H9 (cell line): ENCODE measurements around the gene PLCL1. TPM values are rescaled to one million over a fixed set of nuclear protein-coding genes. Genes with fewer than 3 reads are reported as not detected.

Experiments
- DNase-seq: peaks from one replicate; pipeline ENCODE4 v3.0.0-alpha.2; 2017
- H2AFZ ChIP-seq: one replicate; pipeline ENCODE4 v1.6.1; 2013; ENCODE audit warnings: mild to moderate bottlenecking, low read length, control low read depth, moderate library complexity
- H2AK5ac ChIP-seq: 2 replicates; pipeline ENCODE4 v1.6.1; 2013; ENCODE audit warnings: low read length, control low read depth, mixed read lengths; ENCODE audit not compliant: insufficient read length
- H2BK120ac ChIP-seq: one replicate; pipeline ENCODE4 v1.6.1; 2013; ENCODE audit warnings: low read depth, mild to moderate bottlenecking, low read length, control low read depth, inconsistent platforms; ENCODE audit not compliant: poor library complexity, severe bottlenecking
- H2BK12ac ChIP-seq: 2 replicates; pipeline ENCODE4 v1.6.1; 2013; ENCODE audit warnings: low read length, control low read depth, mixed read lengths, low read depth; ENCODE audit not compliant: insufficient read length
- H2BK15ac ChIP-seq: 2 replicates; pipeline ENCODE4 v1.6.1; 2013; ENCODE audit warnings: low read depth, low read length, control low read depth
- H2BK20ac ChIP-seq: one replicate; pipeline ENCODE4 v1.6.1; 2013; ENCODE audit warnings: low read depth, mild to moderate bottlenecking, low read length, control low read depth, inconsistent platforms; ENCODE audit not compliant: poor library complexity, severe bottlenecking
- H2BK5ac ChIP-seq: 2 replicates; pipeline ENCODE4 v1.6.1; 2013; ENCODE audit warnings: low read length, control low read depth, mixed read lengths; ENCODE audit not compliant: insufficient read length
- H3K14ac ChIP-seq: 2 replicates; pipeline ENCODE4 v1.6.1; 2013; ENCODE audit warnings: low read length, control low read depth; ENCODE audit not compliant: insufficient read depth
- H3K18ac ChIP-seq: 2 replicates; pipeline ENCODE4 v1.6.1; 2013; ENCODE audit warnings: low read depth, mild to moderate bottlenecking, mixed read lengths, low read length, control low read depth; ENCODE audit not compliant: insufficient read length
- H3K23ac ChIP-seq: 2 replicates; pipeline ENCODE4 v1.6.1; 2013; ENCODE audit warnings: low read length, control low read depth, mixed read lengths, low read depth; ENCODE audit not compliant: insufficient read length
- H3K23me2 ChIP-seq: 2 replicates; pipeline ENCODE4 v1.6.1; 2013; ENCODE audit warnings: low read depth, mild to moderate bottlenecking, mixed read lengths, low read length, control low read depth; ENCODE audit not compliant: insufficient read length, poor library complexity, severe bottlenecking
- H3K27ac ChIP-seq: 2 replicates; pipeline ENCODE4 v1.5.1; 2013; ENCODE audit warnings: low read length, control low read depth, mixed read lengths, low read depth; ENCODE audit not compliant: insufficient read length
- H3K27me3 ChIP-seq: 2 replicates; pipeline ENCODE4 v1.6.1; 2013; ENCODE audit warnings: low read length, control low read depth, inconsistent platforms; ENCODE audit not compliant: insufficient read depth
- H3K4ac ChIP-seq: 2 replicates; pipeline ENCODE4 v1.6.1; 2013; ENCODE audit warnings: low read depth, mild to moderate bottlenecking, control low read depth, inconsistent platforms, low read length, moderate library complexity
- H3K4me1 ChIP-seq: 2 replicates; pipeline ENCODE4 v1.6.1; 2013; ENCODE audit warnings: low read length, control low read depth, inconsistent platforms; ENCODE audit not compliant: insufficient read depth
- H3K4me2 ChIP-seq: 2 replicates; pipeline ENCODE4 v1.6.1; 2013; ENCODE audit warnings: low read length, control low read depth, mixed read lengths; ENCODE audit not compliant: insufficient read length, insufficient read depth
- H3K56ac ChIP-seq: 2 replicates; pipeline ENCODE4 v1.6.1; 2013; ENCODE audit warnings: low read depth, mild to moderate bottlenecking, mixed read lengths, low read length, control low read depth; ENCODE audit not compliant: insufficient read length
- H3K79me1 ChIP-seq: 2 replicates; pipeline ENCODE4 v1.6.1; 2013; ENCODE audit warnings: low read depth, mild to moderate bottlenecking, moderate library complexity, low read length, control low read depth, inconsistent platforms; ENCODE audit not compliant: insufficient read depth, poor library complexity, severe bottlenecking
- H3K79me2 ChIP-seq: 2 replicates; pipeline ENCODE4 v1.6.1; 2013; ENCODE audit warnings: low read length, control low read depth, inconsistent platforms; ENCODE audit not compliant: insufficient read depth
- H3K9ac ChIP-seq: 2 replicates; pipeline ENCODE4 v1.6.1; 2013; ENCODE audit warnings: low read length, control low read depth, mixed read lengths; ENCODE audit not compliant: insufficient read length; ENCODE audit errors: extremely low read depth
- H3K9me3 ChIP-seq: one replicate; pipeline ENCODE4 v1.6.1; 2013; ENCODE audit warnings: low read depth, low read length, inconsistent platforms; ENCODE audit not compliant: control insufficient read depth
- H3T11ph ChIP-seq: one replicate; pipeline ENCODE4 v1.6.1; 2013; ENCODE audit warnings: mild to moderate bottlenecking, low read length, control low read depth, inconsistent platforms
- H4K20me1 ChIP-seq: one replicate; pipeline ENCODE4 v1.6.1; 2013; ENCODE audit not compliant: control insufficient read depth, insufficient read length, insufficient read depth
- H4K5ac ChIP-seq: 2 replicates; pipeline ENCODE4 v1.6.1; 2013; ENCODE audit warnings: low read depth, mild to moderate bottlenecking, mixed read lengths, low read length, control low read depth; ENCODE audit not compliant: insufficient read length
- H4K8ac ChIP-seq: replicated peaks from 2 replicates; pipeline ENCODE4 v1.6.1; 2013; ENCODE audit warnings: low read length, control low read depth, mixed read lengths, low read depth; ENCODE audit not compliant: insufficient read length
- H4K91ac ChIP-seq: 2 replicates; pipeline ENCODE4 v1.6.1; 2013; ENCODE audit warnings: low read depth, mild to moderate bottlenecking, moderate library complexity, mixed read lengths, low read length, control low read depth; ENCODE audit not compliant: insufficient read length
- H3K27ac Mint-ChIP-seq, 3 experiments: 2 replicates in 2 of 3; 3 replicates in 1 of 3; pipeline ENCODE4 v1.8.0; 2020 to 2021; ENCODE audit warnings: mixed read lengths in 3 of 3, mild to moderate bottlenecking in 1 of 3, moderate library complexity in 1 of 3
- H3K27me3 Mint-ChIP-seq: 2 replicates; pipeline ENCODE4 v1.8.0; 2021; ENCODE audit warnings: low read depth, mild to moderate bottlenecking, moderate library complexity, mixed read lengths
- H3K36me3 Mint-ChIP-seq, 3 experiments: 2 replicates in 2 of 3; 3 replicates in 1 of 3; pipeline ENCODE4 v1.8.0; 2020 to 2021; ENCODE audit warnings: low read depth in 3 of 3, mixed read lengths in 3 of 3; ENCODE audit not compliant: insufficient read depth in 1 of 3
- H3K4me1 Mint-ChIP-seq, 2 experiments: 2 replicates each; pipeline ENCODE4 v1.8.0; 2020; ENCODE audit warnings: mixed read lengths in 2 of 2
- H3K4me3 Mint-ChIP-seq, 2 experiments: 2 replicates in 1 of 2; 3 replicates in 1 of 2; pipeline ENCODE4 v1.8.0; 2020 to 2021; ENCODE audit warnings: mild to moderate bottlenecking in 2 of 2, mixed read lengths in 2 of 2, moderate library complexity in 1 of 2
- H3K9me3 Mint-ChIP-seq, 2 experiments: 2 replicates in 1 of 2; 3 replicates in 1 of 2; pipeline ENCODE4 v1.8.0; 2020; ENCODE audit warnings: mild to moderate bottlenecking in 2 of 2, mixed read lengths in 2 of 2, moderate library complexity in 1 of 2
- CTCF ChIP-seq: fragments of 200-600 bp; sonication (generic); conservative IDR thresholded peaks from 3 replicates; pipeline ENCODE4 v1.8.0; 2021; ENCODE audit warnings: antibody characterized with exemption, mild to moderate bottlenecking
- total RNA-seq: library from RNA; stranded (reverse); gene quantifications from 2 replicates; pipeline ENCODE4 v1.2.1, GENCODE V29; 2021

Gene PLCL1
- total RNA-seq, 1 experiment from 2014 or later: 0.04 TPM

GRCh38 chr2:197839856-197840255, 35.5 kb downstream of the PLCL1 start:
- Histone ChIP-seq H3K9me3 (no peaks in the 10 kb centered on the region), H2BK15ac (no peak overlapping the region), H3K14ac (no peak overlapping the region), H3T11ph (no peak overlapping the region), H2AFZ (no peak overlapping the region), H3K4ac (no peak overlapping the region), H2BK12ac (no peak overlapping the region), H3K27me3 (no peaks in the 10 kb centered on the region), H2BK20ac (no peak overlapping the region), H3K4me2 (no peak overlapping the region), H4K20me1 (no peaks in the 10 kb centered on the region), H2BK120ac (no peak overlapping the region), H3K18ac (no peak overlapping the region), H4K5ac (no peak overlapping the region), H4K8ac (no peak overlapping the region), H3K23me2 (no peaks in the 10 kb centered on the region), H3K79me2 (no peaks in the 10 kb centered on the region), H3K79me1 (no peaks in the 10 kb centered on the region), H3K23ac (no peak overlapping the region), H2BK5ac (no peak overlapping the region), H3K56ac (no peak overlapping the region), H2AK5ac (no peak overlapping the region), H4K91ac (no peak overlapping the region), H3K4me1 (no peaks in the 10 kb centered on the region), H3K9ac (no peak overlapping the region), H3K27ac (no peak overlapping the region)
- no peak for TF ChIP-seq CTCF
- Mint-ChIP-seq H3K27ac (no peak overlapping the region), H3K4me1 (no peaks in the 10 kb centered on the region), H3K36me3 (no peaks in the 10 kb centered on the region), H3K9me3 (no peaks in the 10 kb centered on the region; a peak in 1 of 5 replicates), H3K27me3 (peaks cover 1% of the 10 kb centered on the region), H3K4me3 (no peak overlapping the region)
- no peak for DNase-seq
